ENCODE results near the gene KIRREL1.

DNA sequence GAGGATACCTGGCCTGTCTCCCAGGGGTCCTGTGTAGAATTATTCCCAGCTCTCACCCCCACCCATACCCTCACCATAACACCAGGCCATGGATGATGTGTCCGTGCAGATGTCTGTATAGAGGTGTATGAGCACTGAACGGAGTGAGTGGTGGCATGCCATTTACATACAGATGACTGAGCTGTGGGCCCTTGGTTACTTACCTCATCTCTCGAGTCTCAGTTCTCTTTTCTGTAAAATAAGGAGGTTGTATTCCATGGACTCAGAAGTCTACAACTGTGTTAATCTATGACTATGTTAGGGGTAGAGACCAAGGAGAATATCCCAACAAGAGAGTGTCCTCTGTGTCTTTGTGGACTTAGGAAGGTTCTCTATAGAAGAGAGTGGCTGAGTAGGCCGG is 121.7 kb downstream of the KIRREL1 start:
- no peak for TF ChIP-seq CTCF (optimal IDR thresholded peaks at IDR 0.05 in 1 of 3, IDR thresholded peaks at IDR 0.05 in 1 of 3, conservative IDR thresholded peaks at IDR 0.05 in 1 of 3; ENCODE audit: extremely low read depth in 1 of 3, insufficient read depth in 2 of 3, low read length in 3 of 3)
- no peak for TF ChIP-seq EZH2 (IDR thresholded peaks at IDR 0.05; ENCODE audit: low read length)

Data from keratinocyte (primary cell).